G401 (cell line): ENCODE measurements around the gene KIF1C. TPM values are rescaled to one million over a fixed set of nuclear protein-coding genes. Genes with fewer than 3 reads are reported as not detected.

Source experiments
- DNase-seq: peaks from one replicate; pipeline ENCODE4 v3.0.0-alpha.2; 2015; ENCODE audit warnings: low spot score
- in situ Hi-C: cut with HindIII; loops from 2 replicates; pipeline ENCODE4 v1.10.0; 2016; ENCODE audit warnings: low sequenced_read_pairs, mixed read lengths
- total RNA-seq: library from RNA; depleted of rRNA; stranded (reverse); fragments of >200 nt; shearing (Covaris generic); gene quantifications from 2 replicates; pipeline ENCODE4 v1.2.3, GENCODE V29; 2014; rRNA removed

Gene KIF1C
- 75.6 and 95.9 TPM in 2 replicates for total RNA-seq

- in situ Hi-C loops: no loop called here
- DNase-seq: peak; percentile 95
Measured at GRCh38 chr17:4997302-4998026, at the start of gene KIF1C, which contains the start of gene INCA1. Gene KIF1C (plus strand): TSS chr17:4997950. CDS start chr17:5000247, 2,297 bp downstream. Gene INCA1 (minus strand): TSS chr17:4997522. CDS start chr17:4994437, 3,085 bp downstream.

- DNase-seq: peak; percentile 90
- in situ Hi-C loops: no loop called here
Measured at GRCh38 chr17:4948166-4948930, 49.4 kb upstream of the KIF1C start, which contains the start of gene PFN1. Gene PFN1 (minus strand): TSS chr17:4948530. CDS start chr17:4948394, 136 bp downstream.

GRCh38 chr17:4948931-4949320 lies 48.8 kb upstream of the KIF1C start:
- in situ Hi-C loops: no loop called here
- DNase-seq: peak; percentile 84

DNA sequence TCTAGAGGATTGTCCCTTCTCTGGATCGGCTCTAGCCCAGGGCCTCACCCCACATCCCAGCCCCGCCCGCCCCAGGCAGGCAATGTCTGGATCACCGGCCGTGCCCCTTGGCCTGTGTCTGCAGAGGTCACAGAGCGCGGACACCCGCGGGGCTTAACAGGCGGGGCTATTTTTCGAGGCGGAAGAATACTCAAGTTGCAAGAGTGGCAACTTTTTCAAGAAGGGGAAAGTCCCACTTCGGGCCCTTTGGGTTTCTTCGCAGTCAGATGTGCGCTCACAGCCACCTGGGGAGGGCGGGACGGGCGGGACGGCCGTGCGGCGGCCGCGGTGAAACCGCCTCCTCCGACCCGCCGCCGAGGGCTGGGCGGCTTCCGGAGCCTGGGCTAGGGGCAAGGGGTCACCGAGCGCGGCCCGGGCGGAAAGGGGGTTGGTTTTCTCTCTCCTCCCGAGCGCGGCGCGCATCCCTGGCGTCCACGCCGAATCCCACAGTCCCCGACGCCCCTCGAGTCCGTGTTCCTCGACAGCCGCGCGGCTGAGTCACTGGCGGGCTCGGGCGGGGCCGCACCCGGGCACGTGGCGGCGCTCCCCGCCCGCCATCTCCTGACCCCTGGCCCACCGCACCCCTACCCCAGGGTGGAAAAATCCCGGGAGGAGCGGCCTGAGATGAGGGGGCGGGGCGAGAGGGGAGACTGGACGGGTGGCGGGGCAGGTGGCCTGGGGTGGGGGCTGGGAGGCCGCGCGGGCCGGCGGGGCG lies 48.3 kb upstream of the KIF1C start:
- peak; percentile 25 for DNase-seq
- in situ Hi-C loops: no loop called here

DNA sequence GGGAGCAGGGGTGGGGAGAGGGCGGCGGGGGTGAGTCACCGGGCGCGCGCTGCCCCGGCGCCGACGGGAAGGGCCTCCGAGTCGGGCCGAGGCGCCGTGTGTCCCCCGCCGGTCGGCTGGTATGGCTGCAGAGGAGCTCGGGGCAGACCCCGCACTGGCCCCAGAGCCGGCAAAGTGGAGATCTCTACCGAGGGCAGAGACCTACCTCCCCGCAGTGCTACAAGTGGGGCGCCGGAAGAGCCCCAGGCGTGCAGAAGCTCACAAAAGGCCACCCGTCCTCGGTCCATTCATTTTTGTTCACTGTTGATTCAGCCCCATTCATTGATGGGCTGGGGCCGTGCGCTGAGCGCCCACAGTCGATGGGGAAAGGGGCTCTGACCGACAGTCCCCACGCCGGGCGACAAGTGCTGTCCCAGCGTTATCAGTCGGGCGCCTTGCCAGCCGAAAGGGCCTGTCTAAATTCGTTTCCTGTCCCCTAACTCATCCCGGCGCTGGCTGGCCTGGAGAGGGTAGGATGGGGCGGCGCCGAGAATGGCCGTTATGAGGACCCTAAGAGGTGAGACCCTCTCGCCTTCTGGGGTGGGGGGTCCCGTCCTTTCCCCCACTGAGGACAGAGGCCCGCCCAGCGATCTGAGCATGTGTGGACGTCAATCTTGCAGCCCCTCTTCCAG lies 47.5 kb upstream of the KIF1C start:
- in situ Hi-C loops: no loop called here
- DNase-seq: peak; percentile 25

DNA sequence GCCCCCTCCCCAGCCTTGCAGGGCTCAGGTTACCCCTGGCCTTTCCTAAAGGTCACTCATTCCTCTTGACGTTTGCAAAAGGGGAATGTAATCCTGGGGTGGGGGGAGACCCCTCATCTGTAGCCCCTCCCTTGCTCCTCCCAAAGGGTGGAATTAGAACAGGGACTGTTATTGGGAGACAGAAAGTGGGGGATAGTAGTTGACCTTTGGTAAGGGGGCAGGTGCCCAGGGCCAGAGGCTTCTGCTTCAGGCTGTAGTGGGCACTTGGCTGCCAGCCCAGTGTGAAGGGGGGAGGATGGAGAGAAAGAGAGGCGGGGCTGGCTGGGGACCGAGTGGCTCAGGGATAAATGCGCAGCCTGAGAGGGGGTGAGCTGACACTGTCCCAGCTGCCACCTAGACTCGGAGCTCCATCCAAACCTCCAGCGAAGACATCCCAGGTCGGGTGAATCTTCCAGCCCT lies 47.0 kb upstream of the KIF1C start, which contains the start of gene ENO3:
Gene ENO3 (plus strand): TSS at position 374 of the 459 bp plus-strand sequence. CDS start 711 bp downstream, outside the sequence.
- DNase-seq: peak; percentile 27
- in situ Hi-C loops: no loop called here

- in situ Hi-C loops: no loop called here
- DNase-seq: peak; percentile 32
Measured at GRCh38 chr17:4951486-4951885, 46.3 kb upstream of the KIF1C start.

GRCh38 chr17:4953451-4953961 lies 44.2 kb upstream of the KIF1C start:
- DNase-seq: no peak

GRCh38 chr17:4955091-4955490 lies 42.7 kb upstream of the KIF1C start:
- no peak for DNase-seq
- in situ Hi-C loops: no loop called here

More at GRCh38 chr17:4953451-4953961, 44.2 kb upstream of the KIF1C start:
- in situ Hi-C loops: no loop called here

- in situ Hi-C loops: no loop called here
- DNase-seq: no peak
Measured at GRCh38 chr17:4956493-4957061, 41.2 kb upstream of the KIF1C start.

GRCh38 chr17:4958102-4958501 lies 39.6 kb upstream of the KIF1C start:
- in situ Hi-C loops: no loop called here
- no peak for DNase-seq

GRCh38 chr17:4959261-4959965 lies 38.3 kb upstream of the KIF1C start:
- in situ Hi-C loops: no loop called here

DNA sequence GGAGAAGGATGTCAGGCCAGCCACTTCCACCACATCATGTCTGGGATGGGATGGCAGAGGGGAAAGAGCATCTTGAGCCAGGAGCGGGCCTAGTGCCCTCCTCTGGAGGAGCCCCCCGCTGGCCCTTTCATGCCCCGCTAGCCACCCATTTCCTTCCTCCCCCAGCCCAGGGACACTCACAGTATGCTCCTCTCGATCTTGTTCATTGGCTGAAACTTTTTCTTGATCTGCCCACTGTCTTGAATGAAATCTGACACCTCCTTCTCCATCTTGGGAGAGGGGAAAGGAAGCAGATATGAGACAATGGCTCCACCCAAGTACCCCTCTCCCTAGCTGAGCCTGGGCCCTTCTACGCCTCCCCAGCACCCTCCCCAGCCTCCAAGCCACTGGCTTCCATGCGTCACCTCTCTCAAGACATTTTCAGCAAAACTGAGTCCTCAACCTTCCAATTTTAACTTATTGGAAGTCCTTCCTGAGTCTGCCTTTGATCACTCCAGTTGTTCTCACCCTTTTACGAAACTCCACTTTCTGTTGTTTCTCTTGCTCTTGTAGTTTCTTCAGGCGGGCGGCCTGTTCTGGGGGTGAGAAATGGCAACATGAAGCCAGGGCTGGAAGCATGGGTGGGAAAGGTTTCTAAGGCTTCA lies 37.3 kb upstream of the KIF1C start:
- in situ Hi-C loops: no loop called here
- no peak for DNase-seq

More at GRCh38 chr17:4959261-4959965, 38.3 kb upstream of the KIF1C start:
- no peak for DNase-seq

DNA sequence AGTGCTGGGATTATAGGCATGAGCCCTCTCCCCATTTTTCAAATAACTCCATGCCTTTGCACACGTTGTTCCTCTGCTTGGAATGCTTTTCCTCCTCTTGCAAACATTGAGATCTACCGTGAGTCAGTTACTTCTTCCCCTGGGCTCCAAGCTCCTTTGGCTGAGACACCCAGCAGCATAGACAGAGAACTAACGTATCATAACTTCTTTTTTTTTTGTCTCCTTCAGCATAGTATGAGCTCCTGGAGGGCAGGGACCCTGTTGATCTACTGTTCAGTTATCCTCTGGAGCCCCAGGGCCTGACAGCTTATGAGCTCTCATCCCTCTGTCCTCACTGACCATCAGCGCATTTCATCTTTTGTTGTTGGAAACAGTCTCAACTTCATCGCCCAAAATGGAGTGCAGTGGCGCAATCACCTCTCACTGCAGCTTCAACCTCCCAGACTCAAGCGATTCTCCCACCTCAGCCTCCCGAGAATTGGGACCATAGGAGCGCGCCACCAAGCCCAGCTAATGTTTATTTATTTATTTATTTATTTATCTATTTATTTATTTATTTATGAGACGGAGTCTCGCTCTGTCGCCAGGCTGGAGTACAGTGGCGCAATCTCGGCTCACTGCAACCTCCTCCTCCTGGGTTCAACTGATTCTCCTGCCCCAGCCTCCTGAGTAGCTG lies 32.3 kb upstream of the KIF1C start:
- in situ Hi-C loops: no loop called here
- DNase-seq: no peak

DNA sequence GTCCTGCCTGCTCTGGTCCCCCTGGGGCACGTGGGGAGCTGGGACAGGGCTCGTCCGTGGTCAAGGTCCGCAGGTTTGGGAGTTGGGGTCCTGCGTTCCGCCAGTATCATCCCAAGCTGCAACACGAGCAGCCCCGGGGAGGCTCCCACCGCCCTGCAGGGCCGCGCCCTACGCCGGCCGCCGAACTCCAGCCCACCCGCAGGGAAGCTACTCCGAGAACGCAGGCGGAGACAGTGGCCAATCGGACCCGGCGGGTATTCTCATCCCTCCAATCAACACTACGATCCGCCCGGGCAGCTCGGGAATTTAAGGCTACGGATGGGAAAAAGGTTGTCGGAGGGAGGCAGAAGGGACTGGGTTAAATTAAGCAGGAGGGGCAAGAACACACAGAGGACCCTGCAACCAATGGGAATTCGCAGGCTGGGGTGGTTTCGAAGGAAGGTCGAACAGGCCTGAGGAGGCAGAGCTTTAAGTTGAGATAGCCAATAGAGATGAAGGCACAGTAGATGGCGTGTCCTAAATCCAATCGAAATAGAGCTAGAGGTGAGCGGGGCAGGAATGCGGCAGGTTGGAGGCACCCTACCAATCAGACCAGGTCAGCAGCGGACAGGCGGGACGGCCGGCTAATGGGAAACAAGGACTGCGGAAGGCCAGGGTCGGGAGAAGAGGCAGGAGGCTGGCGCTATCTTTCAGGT lies 30.8 kb upstream of the KIF1C start:
- in situ Hi-C loops: no loop called here
- DNase-seq: peak; percentile 100
